A673 (cell line): ENCODE results near the gene SPINK1.

ENCODE experiments used
- EZH2 ChIP-seq: fragments of 200-600 bp; sonication (generic); IDR thresholded peaks from 2 replicates; pipeline ENCODE4 v1.6.1; 2017; ENCODE audit warnings: borderline replicate concordance, low read depth, mild to moderate bottlenecking, mixed read lengths, antibody characterized with exemption, low read length; ENCODE audit not compliant: poor library complexity, severe bottlenecking
- TF ChIP-seq, protein P1 (sequence below): fragments of 300-800, 200-600 bp; sonication (generic); conservative IDR thresholded peaks from 2 replicates; pipeline ENCODE4 v1.5.1; 2017; ENCODE audit warnings: low read depth, mild to moderate bottlenecking, antibody characterized with exemption, low read length, moderate library complexity, mixed read lengths

DNA sequence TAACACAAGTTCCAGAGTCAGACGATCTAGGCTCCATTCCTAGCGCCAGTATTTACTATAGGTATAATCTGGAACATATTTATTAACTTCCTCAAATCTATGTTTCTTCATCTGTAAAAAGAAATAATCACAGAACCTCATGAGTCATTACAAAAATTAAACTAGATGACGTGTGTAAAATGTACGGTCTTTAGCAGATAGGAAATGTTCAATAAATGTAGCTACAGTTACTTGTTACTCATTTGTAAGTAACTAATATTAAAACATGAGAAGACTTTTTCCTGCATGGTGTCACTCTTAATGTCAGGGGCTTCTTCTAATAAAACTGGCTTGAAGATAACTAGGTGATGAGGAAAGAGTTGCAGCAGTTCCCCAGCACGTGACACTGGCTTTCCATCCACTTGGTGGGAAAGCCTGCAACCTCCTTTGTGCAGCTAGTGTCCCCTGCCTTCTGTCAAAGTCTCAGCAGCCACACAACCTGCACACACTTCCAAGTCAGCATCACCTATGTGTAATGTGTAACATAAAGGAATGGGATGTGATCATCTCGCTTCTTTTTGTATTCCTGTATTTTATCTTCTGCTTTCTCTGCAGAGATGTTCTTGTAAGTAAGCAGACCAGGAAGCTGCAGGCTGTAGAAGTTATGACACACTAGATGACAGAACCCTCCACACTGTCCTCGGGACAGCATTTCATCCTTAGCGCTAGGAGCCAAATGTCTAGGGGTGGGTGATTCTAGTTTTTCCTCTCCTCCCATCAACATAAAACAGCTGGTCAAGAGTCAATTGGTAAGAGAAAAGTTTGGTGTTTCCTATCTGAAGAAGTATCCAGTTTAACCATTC lies 47.1 kb downstream of the SPINK1 start:
- TF ChIP-seq, protein P1, sequence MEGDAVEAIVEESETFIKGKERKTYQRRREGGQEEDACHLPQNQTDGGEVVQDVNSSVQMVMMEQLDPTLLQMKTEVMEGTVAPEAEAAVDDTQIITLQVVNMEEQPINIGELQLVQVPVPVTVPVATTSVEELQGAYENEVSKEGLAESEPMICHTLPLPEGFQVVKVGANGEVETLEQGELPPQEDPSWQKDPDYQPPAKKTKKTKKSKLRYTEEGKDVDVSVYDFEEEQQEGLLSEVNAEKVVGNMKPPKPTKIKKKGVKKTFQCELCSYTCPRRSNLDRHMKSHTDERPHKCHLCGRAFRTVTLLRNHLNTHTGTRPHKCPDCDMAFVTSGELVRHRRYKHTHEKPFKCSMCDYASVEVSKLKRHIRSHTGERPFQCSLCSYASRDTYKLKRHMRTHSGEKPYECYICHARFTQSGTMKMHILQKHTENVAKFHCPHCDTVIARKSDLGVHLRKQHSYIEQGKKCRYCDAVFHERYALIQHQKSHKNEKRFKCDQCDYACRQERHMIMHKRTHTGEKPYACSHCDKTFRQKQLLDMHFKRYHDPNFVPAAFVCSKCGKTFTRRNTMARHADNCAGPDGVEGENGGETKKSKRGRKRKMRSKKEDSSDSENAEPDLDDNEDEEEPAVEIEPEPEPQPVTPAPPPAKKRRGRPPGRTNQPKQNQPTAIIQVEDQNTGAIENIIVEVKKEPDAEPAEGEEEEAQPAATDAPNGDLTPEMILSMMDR = no peak
- no peak for TF ChIP-seq EZH2
